Lower leg skin (tissue), 3 donors: ENCODE data around the gene CFAP73.

Source experiments
- CTCF ChIP-seq, 3 donors: fragments of 450-650 bp; IDR thresholded peaks; one replicate each; pipeline ENCODE4 v1.5.1; 2016; ENCODE audit warnings: antibody characterized with exemption in 3 of 3, mild to moderate bottlenecking in 3 of 3, moderate library complexity in 2 of 3
- POLR2A ChIP-seq, 2 donors: fragments of 450-650 bp; IDR thresholded peaks; one replicate each; pipeline ENCODE4 v1.6.1; 2016 to 2017; ENCODE audit warnings: antibody characterized with exemption in 2 of 2, mild to moderate bottlenecking in 1 of 2, moderate library complexity in 1 of 2

GRCh38 chr12:113112043-113112899 is 37.3 kb upstream of the CFAP73 start:
- no peak for TF ChIP-seq POLR2A (IDR thresholded peaks at IDR 0.05)
- TF ChIP-seq CTCF (IDR thresholded peaks at IDR 0.05) = no peak
